Parathyroid adenoma (tissue), 2 donors: ENCODE measurements around the gene CDHR2.

ENCODE experiments used
- H2AFZ ChIP-seq: fragments of 300-600 bp; sonication (generic); one replicate; pipeline ENCODE4 v1.7.0; 2017; ENCODE audit warnings: antibody characterized with exemption, mild to moderate bottlenecking
- H3K27ac ChIP-seq: fragments of 300-600 bp; sonication (generic); one replicate; pipeline ENCODE4 v1.7.0; 2017
- H3K27me3 ChIP-seq: fragments of 300-600 bp; sonication (generic); one replicate; pipeline ENCODE4 v1.7.0; 2017; ENCODE audit warnings: low read length; ENCODE audit not compliant: control insufficient read depth, insufficient read depth
- H3K36me3 ChIP-seq: fragments of 300-600 bp; sonication (generic); one replicate; pipeline ENCODE4 v1.7.0; 2017; ENCODE audit warnings: low read length; ENCODE audit not compliant: control insufficient read depth, insufficient read depth
- H3K4me1 ChIP-seq: fragments of 300-600 bp; sonication (generic); one replicate; pipeline ENCODE4 v1.7.0; 2017; ENCODE audit warnings: control low read depth
- H3K4me2 ChIP-seq: fragments of 300-600 bp; sonication (generic); one replicate; pipeline ENCODE4 v1.7.0; 2017; ENCODE audit warnings: low read length
- H3K4me3 ChIP-seq: fragments of 300-600 bp; sonication (generic); one replicate; pipeline ENCODE4 v1.7.0; 2017; ENCODE audit warnings: low read depth, low read length
- H3K79me2 ChIP-seq: fragments of 300-600 bp; sonication (generic); one replicate; pipeline ENCODE4 v1.7.0; 2017; ENCODE audit warnings: control low read depth
- H3K9ac ChIP-seq: fragments of 300-600 bp; sonication (generic); one replicate; pipeline ENCODE4 v1.7.0; 2017; ENCODE audit warnings: mild to moderate bottlenecking
- H3K9me3 ChIP-seq: fragments of 300-600 bp; sonication (generic); one replicate; pipeline ENCODE4 v1.7.0; 2017; ENCODE audit warnings: low read length; ENCODE audit not compliant: control insufficient read depth
- CTCF ChIP-seq: fragments of 300-600 bp; sonication (generic); IDR thresholded peaks from one replicate; pipeline ENCODE4 v1.7.0; 2017; ENCODE audit warnings: antibody characterized with exemption, mild to moderate bottlenecking
- donor health status: primary hyperparathyroidism.

The CDHR2 gene

GRCh38 chr5:176524987-176525386 is 24.2 kb upstream of the CDHR2 start:
- Histone ChIP-seq H2AFZ (no peak overlapping the region), H3K27me3 (no peaks in the 10 kb centered on the region), H3K4me2 (no peak overlapping the region), H3K36me3 (no peaks in the 10 kb centered on the region), H3K27ac (no peak overlapping the region), H3K4me1 (no peaks in the 10 kb centered on the region), H3K9ac (no peak overlapping the region), H3K9me3 (no peaks in the 10 kb centered on the region), H3K79me2 (no peaks in the 10 kb centered on the region), H3K4me3 (no peak overlapping the region)
- no peak for TF ChIP-seq CTCF

- Histone ChIP-seq H3K4me1 (no peaks in the 10 kb centered on the region), H3K4me2 (no peak overlapping the region), H3K36me3 (no peaks in the 10 kb centered on the region), H2AFZ (no peak overlapping the region), H3K4me3 (no peak overlapping the region), H3K27me3 (no peaks in the 10 kb centered on the region), H3K79me2 (no peaks in the 10 kb centered on the region), H3K27ac (no peak overlapping the region), H3K9ac (no peak overlapping the region), H3K9me3 (no peaks in the 10 kb centered on the region)
- TF ChIP-seq CTCF: no peak
Observed at GRCh38 chr5:176525677-176526076, 23.5 kb upstream of the CDHR2 start.

- H3K36me3 ChIP-seq: no peaks in the 10 kb centered on the region
- H3K27me3 ChIP-seq: no peaks in the 10 kb centered on the region
- no peaks in the 10 kb centered on the region for H3K9me3 ChIP-seq
- H3K4me1 ChIP-seq: no peaks in the 10 kb centered on the region
- H3K79me2 ChIP-seq: no peaks in the 10 kb centered on the region
- H3K4me2 ChIP-seq: no peak overlapping the region
- H3K9ac ChIP-seq: no peak overlapping the region
- H2AFZ ChIP-seq: no peak overlapping the region
- H3K27ac ChIP-seq: no peak overlapping the region
- H3K4me3 ChIP-seq: no peak overlapping the region
- no peak for TF ChIP-seq CTCF
Observed at GRCh38 chr5:176526462-176526861, 22.7 kb upstream of the CDHR2 start.

- no peak for TF ChIP-seq CTCF
- Histone ChIP-seq H3K27me3 (no peaks in the 10 kb centered on the region), H3K36me3 (no peaks in the 10 kb centered on the region)
Observed at GRCh38 chr5:176527246-176528222, 21.6 kb upstream of the CDHR2 start.

More at GRCh38 chr5:176527246-176528222, 21.6 kb upstream of the CDHR2 start:
- Histone ChIP-seq H3K27ac (no peak overlapping the region), H3K4me1 (no peaks in the 10 kb centered on the region), H2AFZ (no peak overlapping the region), H3K4me2 (no peak overlapping the region), H3K4me3 (no peak overlapping the region), H3K9ac (no peak overlapping the region), H3K9me3 (no peaks in the 10 kb centered on the region), H3K79me2 (no peaks in the 10 kb centered on the region)
